ENCODE data around the gene POLR2B. TPM values are rescaled to one million over a fixed set of nuclear protein-coding genes. Genes with fewer than 3 reads are reported as not detected.
A peak's percentile ranks its signal among the peaks of the same experiment; 100 is the strongest.

Gene POLR2B
- total RNA-seq, 3 donors from 2014 or later: 66.1 to 112 (median 71.4) TPM

GRCh38 chr4:57064811-57065711 is 86.4 kb downstream of the POLR2B start:
- H3K27ac ChIP-seq: peak overlapping the region; percentile 34 to 79
- intact Hi-C loops (cut with DNase I; ENCODE audit: low total_unique reads): no loop called here
- H3K27me3 ChIP-seq: no peaks in the 10 kb centered on the region
- H3K4me1 ChIP-seq: no peaks in the 10 kb centered on the region
- no peaks in the 10 kb centered on the region for H3K9me3 ChIP-seq
- TF ChIP-seq POLR2AphosphoS5 (IDR thresholded peaks at IDR 0.05) (peak in 1 of 3 donors; percentile 11), POLR2A (IDR thresholded peaks at IDR 0.05) (no peak), CTCF (IDR thresholded peaks at IDR 0.05) (no peak)
- H3K36me3 ChIP-seq: no peaks in the 10 kb centered on the region
- DNase-seq (ENCODE audit: low spot score in 2 of 2): peak in 1 of 2 donors; percentile 27
- peak overlapping the region in 1 of 3 donors; percentile 40 for H3K4me3 ChIP-seq

- intact Hi-C loops (cut with DNase I; ENCODE audit: low total_unique reads): no loop called here
- H3K4me1 ChIP-seq: no peaks in the 10 kb centered on the region
- TF ChIP-seq CTCF (IDR thresholded peaks at IDR 0.05): no peak
- no peak for TF ChIP-seq POLR2AphosphoS5 (IDR thresholded peaks at IDR 0.05)
- no peak for TF ChIP-seq POLR2A (IDR thresholded peaks at IDR 0.05)
- H3K27ac ChIP-seq: peak overlapping the region; percentile 34 to 79
- no peaks in the 10 kb centered on the region for H3K27me3 ChIP-seq
- no peak for DNase-seq (ENCODE audit: low spot score in 2 of 2)
- H3K9me3 ChIP-seq: no peaks in the 10 kb centered on the region
- H3K36me3 ChIP-seq: no peaks in the 10 kb centered on the region
- H3K4me3 ChIP-seq: peak overlapping the region in 1 of 3 donors; percentile 40
Observed at GRCh38 chr4:57065730-57066482, 87.2 kb downstream of the POLR2B start.

- no peaks in the 10 kb centered on the region for H3K36me3 ChIP-seq
- no peaks in the 10 kb centered on the region for H3K9me3 ChIP-seq
- no peak for DNase-seq (ENCODE audit: low spot score in 2 of 2)
- intact Hi-C loops (cut with DNase I; ENCODE audit: low total_unique reads): no loop called here
- H3K4me1 ChIP-seq: no peaks in the 10 kb centered on the region
- H3K27ac ChIP-seq: peak overlapping the region in 1 of 2 donors; percentile 48
- no peak overlapping the region for H3K4me3 ChIP-seq
- no peaks in the 10 kb centered on the region for H3K27me3 ChIP-seq
- TF ChIP-seq POLR2AphosphoS5 (IDR thresholded peaks at IDR 0.05) (no peak), POLR2A (IDR thresholded peaks at IDR 0.05) (no peak), CTCF (IDR thresholded peaks at IDR 0.05) (no peak)
Observed at GRCh38 chr4:57068237-57068981, 89.7 kb downstream of the POLR2B start.

GRCh38 chr4:57070461-57070860 is 91.8 kb downstream of the POLR2B start:
- H3K4me3 ChIP-seq: no peak overlapping the region
- intact Hi-C loops (cut with DNase I; ENCODE audit: low total_unique reads): no loop called here
- no peak overlapping the region for H3K27ac ChIP-seq
- no peaks in the 10 kb centered on the region for H3K9me3 ChIP-seq
- DNase-seq (ENCODE audit: low spot score in 2 of 2): no peak
- no peaks in the 10 kb centered on the region for H3K27me3 ChIP-seq
- TF ChIP-seq CTCF (IDR thresholded peaks at IDR 0.05) (no peak), POLR2AphosphoS5 (IDR thresholded peaks at IDR 0.05) (no peak), POLR2A (IDR thresholded peaks at IDR 0.05) (no peak)
- no peaks in the 10 kb centered on the region for H3K36me3 ChIP-seq
- no peaks in the 10 kb centered on the region for H3K4me1 ChIP-seq
